ENCODE data around the gene PPAN. TPM values are rescaled to one million over a fixed set of nuclear protein-coding genes. Genes with fewer than 3 reads are reported as not detected.

The PPAN gene
- total RNA-seq, 1 donor from 2014 or later, result 15.1 TPM

GRCh38 chr19:10112037-10112761, 6.0 kb downstream of the PPAN start:
- FAIRE-seq (no peak), DNase-seq (ENCODE audit: low spot score in 2 of 2) (no peak)

GRCh38 chr19:10112895-10113591, 6.9 kb downstream of the PPAN start:
- FAIRE-seq, result no peak
- no peak for DNase-seq (ENCODE audit: low spot score in 2 of 2)

GRCh38 chr19:10113592-10113963, 7.4 kb downstream of the PPAN start:
- FAIRE-seq (no peak), DNase-seq (ENCODE audit: low spot score in 2 of 2) (no peak)

- FAIRE-seq, result no peak
- no peak for DNase-seq (ENCODE audit: low spot score in 2 of 2)
Observed at GRCh38 chr19:10113964-10114650, 7.9 kb downstream of the PPAN start.

- FAIRE-seq (no peak), DNase-seq (ENCODE audit: low spot score in 2 of 2) (no peak)
Observed at GRCh38 chr19:10114651-10115391, 8.7 kb downstream of the PPAN start.

- no peak for DNase-seq (ENCODE audit: low spot score in 2 of 2)
- FAIRE-seq, result no peak
Observed at GRCh38 chr19:10115392-10116084, 9.4 kb downstream of the PPAN start.

- no peak for FAIRE-seq
- DNase-seq (ENCODE audit: low spot score in 2 of 2), result no peak
Observed at GRCh38 chr19:10116085-10116865, 10.1 kb downstream of the PPAN start.

GRCh38 chr19:10116866-10117616, 10.9 kb downstream of the PPAN start:
- no peak for DNase-seq (ENCODE audit: low spot score in 2 of 2)
- FAIRE-seq, result no peak

GRCh38 chr19:10118960-10119359, 12.8 kb downstream of the PPAN start:
- FAIRE-seq, result no peak
- no peak for DNase-seq (ENCODE audit: low spot score in 2 of 2)

- FAIRE-seq (no peak), DNase-seq (ENCODE audit: low spot score in 2 of 2) (no peak)
Observed at GRCh38 chr19:10120538-10121189, 14.5 kb downstream of the PPAN start.

- no peak for DNase-seq (ENCODE audit: low spot score in 2 of 2)
- no peak for FAIRE-seq
Observed at GRCh38 chr19:10122045-10122444, 15.9 kb downstream of the PPAN start.

GRCh38 chr19:10124429-10124828, 18.3 kb downstream of the PPAN start:
- no peak for FAIRE-seq

GRCh38 chr19:10126213-10126639, 20.1 kb downstream of the PPAN start:
- FAIRE-seq, result no peak
- no peak for DNase-seq (ENCODE audit: low spot score in 2 of 2)

More at GRCh38 chr19:10124429-10124828, 18.3 kb downstream of the PPAN start:
- DNase-seq (ENCODE audit: low spot score in 2 of 2), result no peak

GRCh38 chr19:10132905-10133304, 26.7 kb downstream of the PPAN start:
- DNase-seq (ENCODE audit: low spot score in 2 of 2), result no peak
- FAIRE-seq, result no peak

- DNase-seq (ENCODE audit: low spot score in 2 of 2) (no peak), FAIRE-seq (no peak)
Observed at GRCh38 chr19:10133596-10133995, 27.4 kb downstream of the PPAN start.

GRCh38 chr19:10134040-10134439, 27.9 kb downstream of the PPAN start:
- DNase-seq (ENCODE audit: low spot score in 2 of 2) (no peak), FAIRE-seq (no peak)

GRCh38 chr19:10135551-10136334, 29.6 kb downstream of the PPAN start:
- FAIRE-seq (no peak), DNase-seq (ENCODE audit: low spot score in 2 of 2) (no peak)

Measured in frontal cortex (tissue), 4 donors.